Activated CD4-positive, alpha-beta T cell treated with anti-CD3 and anti-CD28 coated beads, Interleukin-2, amount 50 U/mL, for 1 hour (primary cell): ENCODE data around the gene ABCA2.

Source experiments
- DNase-seq: peaks from one replicate; pipeline ENCODE4 v3.0.0-alpha.2; 2020

The ABCA2 gene

DNA sequence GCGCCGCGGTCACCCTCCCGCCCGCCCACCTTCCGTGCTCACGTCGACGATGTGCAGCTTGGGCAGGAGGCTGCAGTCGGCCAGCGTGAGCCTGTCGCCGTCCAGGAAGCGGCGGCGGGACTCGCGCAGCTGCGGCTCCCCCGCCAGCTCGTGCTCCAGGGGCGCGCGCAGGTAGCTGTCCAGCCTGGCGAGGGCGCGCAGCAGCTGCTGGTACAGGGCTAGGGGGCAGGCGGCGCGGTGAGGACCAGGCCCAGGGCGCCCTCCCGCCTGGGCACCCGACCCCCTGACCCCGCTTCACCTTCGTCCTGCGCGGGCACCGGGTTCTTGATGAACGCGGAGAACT lies 33.2 kb downstream of the ABCA2 start:
- DNase-seq: no peak

DNA sequence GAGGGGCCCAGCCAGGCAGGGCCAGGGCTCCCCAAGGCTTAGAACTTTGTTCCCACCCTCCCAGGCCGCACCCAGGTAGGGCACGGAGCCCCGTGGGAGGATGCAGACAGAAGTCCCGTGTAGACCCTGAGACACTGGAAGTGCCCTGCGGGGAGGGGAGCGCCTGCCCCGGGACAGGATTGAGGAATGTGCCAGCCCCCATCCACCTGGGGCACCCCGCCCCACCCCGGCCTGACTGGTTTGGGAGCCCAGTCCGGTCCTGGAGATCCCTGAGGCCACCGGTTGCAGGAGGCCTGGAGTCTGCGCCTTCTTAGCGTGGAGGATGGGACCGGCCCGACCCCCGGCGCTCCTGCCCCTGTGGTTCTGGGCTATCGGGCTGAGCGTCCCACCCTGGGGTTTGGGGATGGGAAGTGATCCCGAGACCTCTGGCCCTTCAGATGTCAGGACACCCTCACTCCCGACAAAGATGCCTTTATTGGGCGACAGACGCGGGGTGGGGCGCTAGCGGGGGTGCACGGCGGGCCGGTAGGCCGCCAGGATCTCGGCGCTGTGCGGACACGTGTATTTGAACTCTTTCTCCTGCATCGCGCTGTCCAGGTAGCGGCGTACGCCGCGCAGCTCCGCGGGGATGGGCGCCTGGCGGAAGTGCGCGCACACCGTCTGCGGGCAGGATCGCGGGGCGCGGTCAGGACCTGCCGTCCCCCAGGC lies 33.7 kb downstream of the ABCA2 start:
- DNase-seq: no peak

DNA sequence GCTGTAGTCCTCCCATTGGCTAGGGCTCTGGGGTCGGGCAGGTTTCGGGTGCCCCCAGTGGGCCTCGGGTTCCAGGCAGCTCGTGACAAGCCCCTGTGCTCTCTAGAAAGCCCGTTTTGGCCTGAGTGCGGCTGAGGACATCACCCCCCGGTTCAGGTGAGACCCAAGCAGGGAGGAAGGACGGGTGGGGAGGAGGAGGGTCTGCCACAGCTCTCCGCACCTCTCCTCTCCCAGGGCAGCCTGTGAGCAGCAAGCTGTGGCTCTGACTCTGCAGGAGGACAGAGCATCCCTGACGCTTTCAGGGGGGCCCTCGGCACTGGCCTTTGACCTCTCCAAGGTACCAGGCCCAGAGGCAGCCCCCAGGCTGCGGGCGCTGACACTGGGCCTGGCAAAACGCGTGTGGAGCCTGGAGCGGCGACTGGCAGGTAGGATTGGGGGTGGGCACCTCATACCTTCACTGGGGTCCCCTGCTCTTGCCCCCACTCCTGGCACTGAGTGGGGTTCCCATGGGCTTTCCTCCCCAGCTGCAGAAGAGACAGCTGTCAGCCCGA lies 35.1 kb downstream of the ABCA2 start:
- no peak for DNase-seq

DNA sequence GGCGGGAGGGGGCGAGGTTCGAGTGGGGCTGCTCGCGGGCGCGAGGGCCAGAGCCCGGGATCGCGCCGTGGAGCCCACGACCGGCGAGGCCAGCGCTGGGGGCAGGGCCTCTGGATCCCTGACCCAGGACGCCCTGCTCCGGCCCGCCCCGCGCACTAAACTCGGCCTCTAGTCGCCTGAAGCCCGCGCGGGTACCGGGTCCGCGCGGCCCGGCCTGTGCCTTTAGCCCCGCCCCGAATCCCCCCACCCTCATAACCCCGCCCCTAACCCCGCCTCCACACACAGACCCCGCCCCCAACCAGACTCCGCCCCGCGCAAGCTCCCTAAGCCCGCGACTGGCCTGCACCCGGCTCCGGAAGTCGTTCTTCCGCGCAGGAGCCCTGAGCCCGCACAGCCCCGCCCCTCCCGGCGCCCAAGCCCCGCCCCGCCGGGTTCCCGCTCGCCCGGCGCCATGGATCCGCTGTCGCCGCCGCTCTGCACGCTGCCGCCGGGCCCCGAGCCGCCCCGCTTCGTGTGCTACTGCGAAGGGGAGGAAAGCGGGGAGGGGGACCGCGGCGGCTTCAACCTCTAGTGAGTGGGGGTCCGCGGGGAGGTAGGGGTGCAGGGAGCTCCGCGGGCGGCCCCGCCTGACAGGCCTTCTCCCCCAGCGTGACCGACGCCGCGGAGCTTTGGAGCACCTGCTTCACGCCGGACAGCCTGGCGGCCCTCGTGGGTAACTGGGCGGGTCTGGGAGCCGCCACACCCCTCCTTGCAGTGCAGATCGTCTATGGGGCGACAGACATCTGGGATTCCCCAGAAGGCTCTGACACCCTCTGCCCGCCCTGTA lies 35.8 kb downstream of the ABCA2 start, which contains the start of gene PAXX:
Gene PAXX, plus strand, starts transcription at position 430 of the 826 bp plus-strand sequence. Its CDS starts 22 bp downstream, at position 452.
- peak; percentile 93 for DNase-seq

DNA sequence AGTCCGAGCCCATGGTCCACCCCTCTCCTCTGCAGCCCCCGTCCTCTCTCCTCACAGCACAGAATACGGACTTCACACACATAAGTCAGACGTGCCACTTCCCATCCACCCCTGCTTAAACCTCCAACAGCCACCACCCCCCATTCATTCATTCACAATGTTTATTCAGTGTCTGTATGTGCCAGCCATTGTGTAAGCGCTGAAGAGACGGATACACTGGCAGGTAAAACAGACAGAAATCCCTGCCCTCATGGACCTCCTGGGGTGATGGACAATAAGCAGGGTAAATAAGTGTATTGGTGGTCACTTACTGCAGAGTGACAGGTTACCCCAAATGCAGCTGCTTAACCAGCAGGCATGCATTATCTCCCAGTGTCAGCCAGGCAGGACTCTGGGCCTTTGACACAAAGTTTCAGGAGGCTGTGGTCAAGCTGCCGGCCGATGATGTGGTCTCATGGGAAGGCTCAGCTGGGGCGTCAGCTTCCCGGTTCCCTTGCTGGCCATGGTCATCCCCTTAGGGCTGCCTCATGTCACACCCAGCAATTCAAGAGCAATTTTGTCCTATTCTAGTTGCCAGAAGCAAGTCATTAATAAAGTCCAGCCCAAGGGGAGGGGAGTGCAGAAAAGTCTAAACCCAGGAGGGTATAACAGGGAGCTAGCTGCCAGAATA lies 37.7 kb downstream of the ABCA2 start:
- DNase-seq: no peak

DNA sequence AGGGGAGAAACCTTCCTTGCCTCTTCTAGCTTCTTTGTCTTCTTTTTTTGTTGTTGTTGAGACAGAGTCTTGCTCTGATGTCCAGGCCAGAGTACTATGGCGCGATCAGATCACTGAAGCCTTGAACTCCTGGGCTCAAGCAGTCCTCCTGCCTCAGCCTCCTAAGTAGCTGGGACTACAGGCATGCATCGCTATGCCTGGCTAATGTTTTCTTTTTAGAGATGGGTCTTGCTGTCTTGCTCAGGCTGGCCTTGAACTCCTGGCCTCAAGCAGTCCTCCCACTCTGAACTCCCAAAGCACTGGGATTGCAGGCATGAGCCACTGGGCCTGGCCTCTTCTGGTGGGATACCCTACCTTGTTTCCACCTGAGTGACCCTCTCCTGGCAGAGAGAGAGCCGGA lies 39.2 kb downstream of the ABCA2 start:
- DNase-seq: no peak

DNA sequence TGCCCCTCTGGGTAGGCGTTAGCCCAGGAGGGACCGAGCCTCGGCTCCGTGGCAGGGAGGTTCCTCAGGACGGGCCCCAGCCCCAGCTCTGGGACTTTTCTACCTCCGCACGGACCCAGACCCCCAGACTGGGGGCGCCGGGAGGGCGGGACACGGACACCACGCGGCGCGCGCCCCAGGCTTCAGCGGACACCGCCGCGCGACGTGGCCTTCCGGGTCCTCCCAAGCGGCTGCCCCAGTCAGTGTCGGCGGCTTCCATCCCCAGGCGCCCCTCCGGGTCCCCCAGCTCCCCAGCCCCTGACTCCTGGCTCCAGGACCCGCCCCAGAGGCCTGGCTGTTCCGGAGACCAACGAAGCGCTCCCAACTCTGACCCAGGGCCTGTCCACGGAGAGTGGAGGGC lies 42.2 kb downstream of the ABCA2 start:
- no peak for DNase-seq

DNA sequence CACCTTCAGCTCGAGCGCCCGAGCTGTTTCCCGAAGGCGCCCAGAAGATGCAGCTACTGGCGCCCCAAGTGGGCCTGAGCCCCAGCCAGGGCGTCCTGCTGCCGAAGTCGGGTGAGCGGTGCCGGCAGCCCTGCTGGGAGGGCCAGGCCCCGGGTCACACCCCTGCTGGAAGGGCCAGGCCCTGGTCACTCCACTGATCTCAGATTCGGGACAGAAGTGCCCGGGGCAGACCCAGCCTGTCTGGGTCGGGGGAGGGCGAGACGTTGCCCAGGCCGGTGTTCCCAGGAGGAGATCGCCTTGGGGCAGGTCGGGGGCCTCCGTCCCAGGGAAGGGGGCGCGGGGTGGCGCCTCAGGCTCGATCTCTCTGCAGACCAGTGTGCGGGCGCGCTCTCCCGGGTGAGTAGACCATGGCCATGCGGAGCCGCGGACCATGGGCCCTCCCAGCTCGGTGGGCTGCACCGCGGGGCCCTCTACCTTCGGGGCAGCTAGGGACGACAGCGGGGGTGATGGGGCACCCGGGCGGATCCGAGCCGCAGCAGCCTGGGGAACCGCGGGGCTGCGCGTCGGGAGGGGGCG lies 42.9 kb downstream of the ABCA2 start:
- no peak for DNase-seq

DNA sequence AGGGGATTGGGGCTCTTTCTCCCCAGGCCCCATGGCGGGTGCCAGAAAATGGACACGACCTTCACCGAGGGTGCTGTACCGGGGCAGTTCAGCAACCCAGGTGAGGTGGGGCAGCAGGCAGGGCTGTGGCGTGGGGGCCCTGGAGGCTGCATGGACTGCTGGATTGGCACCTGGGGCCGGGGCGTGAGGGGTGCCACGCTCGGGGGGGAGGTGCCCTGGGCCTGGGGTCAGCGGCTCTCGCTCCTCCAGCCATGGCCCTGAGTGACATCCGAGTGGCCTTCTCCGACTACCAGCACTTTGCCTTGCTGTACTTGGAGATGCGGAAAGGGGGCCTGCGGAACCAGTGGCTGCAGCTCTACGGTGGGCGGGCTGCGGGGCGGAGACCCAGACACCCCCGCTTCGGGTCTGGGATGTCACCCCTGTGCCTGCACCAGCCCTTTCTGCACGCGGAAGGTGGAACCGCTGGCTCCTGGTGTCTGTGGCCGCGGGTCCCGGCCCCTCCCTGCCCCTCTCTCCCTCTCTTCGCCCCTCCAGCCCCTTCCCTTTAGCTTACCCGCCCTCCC lies 43.5 kb downstream of the ABCA2 start:
- DNase-seq: no peak

DNA sequence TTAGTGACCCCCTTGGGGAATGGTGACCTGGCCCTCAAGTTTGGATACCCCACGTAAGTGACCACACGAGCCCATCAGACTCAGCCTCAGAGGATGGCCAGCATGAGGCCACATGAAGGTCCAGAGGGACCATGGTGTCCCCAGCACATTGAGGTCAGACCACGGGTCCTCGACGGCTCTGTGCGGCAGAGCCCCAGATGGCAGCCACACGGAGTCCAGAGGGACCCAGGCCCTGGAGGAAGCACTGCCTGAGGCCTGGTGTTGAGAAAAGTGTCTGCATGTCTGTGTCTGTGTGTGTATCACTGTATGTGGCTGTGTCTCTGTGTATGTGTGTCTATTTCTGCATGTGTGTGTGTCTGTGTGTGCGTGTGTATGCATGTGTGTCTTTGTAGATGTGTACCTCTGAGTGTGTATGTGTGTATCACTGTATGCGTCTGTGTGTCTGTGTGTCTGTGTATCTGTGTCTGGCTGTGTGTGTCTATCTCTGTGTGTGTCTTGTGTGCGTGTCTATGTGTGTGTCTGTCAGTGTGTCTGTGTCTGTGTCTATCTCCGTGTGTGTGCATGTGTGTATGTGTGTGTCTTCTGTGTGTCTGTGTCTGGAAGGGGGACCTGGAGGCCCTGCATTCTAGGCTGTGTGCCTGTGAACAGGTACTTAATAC lies 44.3 kb downstream of the ABCA2 start:
- DNase-seq: no peak

DNA sequence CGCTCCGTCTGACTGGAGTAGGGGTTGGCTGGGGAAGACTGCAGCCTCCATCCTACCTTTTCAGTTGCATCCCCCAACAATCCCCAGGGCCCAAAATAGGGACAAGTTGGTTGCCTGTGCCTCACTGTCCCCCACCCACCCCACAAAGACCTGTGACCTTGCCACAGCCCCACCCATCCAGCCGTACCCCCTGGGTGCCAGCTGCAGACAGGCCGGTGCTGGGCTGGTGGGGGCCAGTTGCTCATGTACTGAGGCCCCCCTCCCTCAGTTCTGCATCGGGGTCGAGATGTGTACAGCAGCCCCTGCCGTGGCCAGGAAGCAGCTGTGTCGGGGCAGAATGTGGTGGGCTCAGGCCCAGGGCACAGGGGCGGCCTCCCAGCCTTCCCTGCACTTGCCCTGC lies 44.9 kb downstream of the ABCA2 start:
- DNase-seq: no peak

DNA sequence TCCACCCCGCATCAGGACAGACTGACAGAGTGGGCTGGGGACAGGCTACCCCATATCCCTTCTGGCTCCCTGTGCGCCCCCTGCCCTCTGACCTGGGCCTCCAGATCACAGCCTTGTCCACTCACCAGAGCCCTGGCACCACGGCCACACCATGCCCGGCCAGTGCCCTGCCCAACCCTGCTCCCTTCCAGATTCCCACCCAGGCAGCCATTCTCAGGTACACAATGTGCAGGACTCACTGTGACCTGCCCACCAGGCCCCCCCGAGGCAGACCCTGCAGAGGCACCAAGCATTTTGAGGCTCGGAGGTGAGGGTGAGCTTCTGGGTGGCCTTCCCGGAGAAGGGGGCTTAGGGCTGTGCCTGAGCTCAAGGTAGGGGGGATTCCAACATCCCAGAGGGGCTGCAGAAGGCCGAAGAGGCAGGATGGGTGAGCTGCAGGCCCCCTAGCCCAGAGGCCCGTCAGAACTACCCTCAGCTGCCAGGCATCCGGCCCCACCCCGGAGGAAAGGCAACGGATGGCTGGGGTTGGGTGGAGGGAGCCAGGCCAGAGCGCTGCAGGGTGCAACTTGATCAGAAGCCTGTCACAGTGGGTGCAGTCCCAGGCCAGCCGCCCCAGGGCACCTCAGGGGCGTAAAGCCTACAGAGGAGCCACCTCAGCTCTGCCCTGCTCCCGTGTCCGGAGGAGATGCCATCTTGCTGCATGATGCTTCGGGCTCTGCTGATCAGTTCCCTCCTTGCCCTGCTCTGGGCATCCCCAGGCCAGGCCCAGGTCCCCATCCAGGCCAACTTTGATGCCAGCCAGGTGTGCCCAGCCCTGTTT lies 45.6 kb downstream of the ABCA2 start, which contains the start of gene LCNL1:
Gene LCNL1, plus strand, starts transcription at position 762 of the 820 bp plus-strand sequence. CDS start 594 bp downstream, outside the sequence.
- DNase-seq: no peak

DNA sequence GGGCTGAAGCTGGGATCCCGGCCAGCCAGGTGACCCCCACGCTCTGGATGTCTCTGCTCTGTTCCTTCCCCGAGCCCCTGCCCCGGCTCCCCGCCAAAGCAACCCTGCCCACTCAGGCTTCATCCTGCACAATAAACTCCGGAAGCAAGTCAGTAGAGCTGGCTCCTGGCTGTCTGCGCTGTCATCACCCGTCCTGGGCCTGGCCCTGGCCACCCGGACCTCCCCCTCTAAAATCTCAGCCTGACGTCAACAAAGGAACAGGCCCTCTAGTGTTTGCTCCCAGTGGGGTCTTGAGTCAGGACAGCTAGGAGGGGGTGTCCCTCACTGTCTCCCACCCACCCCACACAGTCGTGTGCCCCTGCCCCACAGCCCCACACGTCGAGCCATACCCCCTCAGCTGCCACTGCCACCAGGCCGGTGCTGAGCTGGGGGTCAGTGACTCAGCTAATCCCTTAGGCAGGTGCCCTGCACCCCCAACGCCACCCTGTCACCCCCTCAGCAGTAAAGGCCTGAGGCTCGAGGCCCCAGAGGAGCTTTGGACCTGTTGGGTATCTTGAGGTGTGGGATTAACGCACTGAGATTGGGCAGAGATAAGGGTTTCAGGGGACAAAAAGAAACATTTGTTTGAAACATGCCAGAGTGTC lies 46.3 kb downstream of the ABCA2 start:
- no peak for DNase-seq

DNA sequence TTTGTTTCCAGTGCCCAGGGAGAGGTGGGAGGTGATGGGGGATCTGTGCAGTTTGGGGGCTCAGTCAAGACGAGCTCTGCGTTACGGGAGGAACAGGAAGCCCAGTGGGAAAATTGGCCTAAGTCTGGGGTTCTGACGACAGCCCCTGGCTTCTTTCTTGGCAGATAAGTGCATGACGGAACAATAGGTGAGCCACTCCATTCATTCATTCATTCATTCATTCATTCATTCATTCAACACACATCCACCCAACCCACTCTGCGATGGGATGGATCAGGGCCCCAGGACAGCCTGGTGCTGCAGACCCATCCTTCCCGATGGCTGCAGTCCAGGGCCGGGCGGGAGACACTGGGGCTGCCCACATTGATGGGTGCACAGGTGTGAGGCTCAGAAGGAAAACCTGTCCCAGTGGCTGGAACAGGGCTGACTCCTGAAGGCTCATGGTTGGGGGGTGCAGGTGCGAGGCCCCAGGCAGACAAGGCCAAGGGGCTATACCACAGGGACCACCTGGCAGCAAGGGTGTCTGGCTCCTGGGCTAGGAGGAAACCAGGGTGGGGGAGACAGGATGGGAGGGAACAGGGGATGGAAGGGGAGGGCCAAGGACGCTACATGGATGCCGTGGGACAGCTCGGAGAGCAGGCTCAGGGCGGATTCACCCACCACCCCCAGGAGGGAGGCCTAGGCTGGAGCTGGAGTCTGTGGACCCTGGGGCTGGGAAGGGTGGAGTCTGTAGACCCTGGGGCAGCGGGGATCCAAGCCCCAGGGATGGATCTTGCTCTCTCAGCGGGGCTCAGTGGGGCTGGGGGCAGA lies 47.2 kb downstream of the ABCA2 start:
- no peak for DNase-seq

DNA sequence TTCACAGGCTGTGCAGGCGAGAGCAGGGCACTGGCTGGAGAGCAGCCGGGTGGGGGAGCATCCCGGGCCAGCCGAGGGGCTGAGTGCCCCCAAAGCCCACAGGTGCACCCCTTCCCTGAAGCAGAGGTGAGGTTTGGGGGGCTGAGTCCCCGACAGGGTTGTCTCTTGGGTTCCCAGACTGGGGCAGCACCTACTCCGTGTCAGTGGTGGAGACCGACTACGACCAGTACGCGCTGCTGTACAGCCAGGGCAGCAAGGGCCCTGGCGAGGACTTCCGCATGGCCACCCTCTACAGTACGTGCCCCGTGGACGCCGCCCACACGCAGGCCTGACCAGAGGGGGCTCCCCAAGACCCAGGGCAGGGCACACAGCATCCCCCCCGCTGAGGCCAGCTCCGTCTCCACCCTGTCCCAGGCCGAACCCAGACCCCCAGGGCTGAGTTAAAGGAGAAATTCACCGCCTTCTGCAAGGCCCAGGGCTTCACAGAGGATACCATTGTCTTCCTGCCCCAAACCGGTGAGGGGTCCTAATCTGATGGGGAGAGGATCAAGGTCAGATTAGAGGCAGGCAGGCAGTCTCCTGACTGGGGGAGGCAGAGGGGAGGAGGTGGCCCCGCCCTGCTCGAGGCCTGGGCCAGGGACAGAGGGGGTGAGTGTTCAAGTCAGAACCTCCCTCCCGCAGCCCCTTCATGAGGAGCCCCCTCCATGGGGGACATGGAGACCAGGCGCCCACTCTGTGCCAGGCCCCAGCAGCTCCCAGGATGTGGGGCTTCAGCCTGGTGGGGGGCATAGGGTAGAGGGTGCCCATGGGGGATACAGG lies 48.1 kb downstream of the ABCA2 start:
- DNase-seq: no peak

DNA sequence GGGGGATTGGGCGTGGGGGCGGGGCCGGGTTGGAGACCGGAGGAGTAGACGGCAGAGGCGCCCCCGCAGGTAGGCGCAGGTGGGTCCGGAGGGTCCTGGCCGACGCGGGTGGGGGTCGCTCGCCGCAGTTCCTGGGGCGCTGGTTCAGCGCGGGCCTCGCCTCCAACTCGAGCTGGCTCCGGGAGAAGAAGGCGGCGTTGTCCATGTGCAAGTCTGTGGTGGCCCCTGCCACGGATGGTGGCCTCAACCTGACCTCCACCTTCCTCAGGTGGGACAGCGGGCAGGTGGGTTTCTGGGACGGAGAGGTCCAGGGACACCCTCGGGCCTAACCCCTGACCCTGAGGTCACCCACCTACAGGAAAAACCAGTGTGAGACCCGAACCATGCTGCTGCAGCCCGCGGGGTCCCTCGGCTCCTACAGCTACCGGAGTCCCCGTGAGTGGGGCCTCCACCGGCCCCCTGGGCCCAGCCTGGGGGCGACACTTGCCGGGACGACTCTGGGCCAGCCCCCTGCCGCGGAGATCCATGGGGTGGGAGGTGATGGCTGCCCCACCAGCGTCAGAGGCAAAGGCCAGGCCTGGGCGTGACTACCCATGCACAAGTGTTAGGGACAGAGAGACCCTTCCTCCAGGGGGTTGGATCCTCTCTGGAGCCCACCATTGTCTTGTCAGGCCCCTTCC lies 49.0 kb downstream of the ABCA2 start:
- no peak for DNase-seq

DNA sequence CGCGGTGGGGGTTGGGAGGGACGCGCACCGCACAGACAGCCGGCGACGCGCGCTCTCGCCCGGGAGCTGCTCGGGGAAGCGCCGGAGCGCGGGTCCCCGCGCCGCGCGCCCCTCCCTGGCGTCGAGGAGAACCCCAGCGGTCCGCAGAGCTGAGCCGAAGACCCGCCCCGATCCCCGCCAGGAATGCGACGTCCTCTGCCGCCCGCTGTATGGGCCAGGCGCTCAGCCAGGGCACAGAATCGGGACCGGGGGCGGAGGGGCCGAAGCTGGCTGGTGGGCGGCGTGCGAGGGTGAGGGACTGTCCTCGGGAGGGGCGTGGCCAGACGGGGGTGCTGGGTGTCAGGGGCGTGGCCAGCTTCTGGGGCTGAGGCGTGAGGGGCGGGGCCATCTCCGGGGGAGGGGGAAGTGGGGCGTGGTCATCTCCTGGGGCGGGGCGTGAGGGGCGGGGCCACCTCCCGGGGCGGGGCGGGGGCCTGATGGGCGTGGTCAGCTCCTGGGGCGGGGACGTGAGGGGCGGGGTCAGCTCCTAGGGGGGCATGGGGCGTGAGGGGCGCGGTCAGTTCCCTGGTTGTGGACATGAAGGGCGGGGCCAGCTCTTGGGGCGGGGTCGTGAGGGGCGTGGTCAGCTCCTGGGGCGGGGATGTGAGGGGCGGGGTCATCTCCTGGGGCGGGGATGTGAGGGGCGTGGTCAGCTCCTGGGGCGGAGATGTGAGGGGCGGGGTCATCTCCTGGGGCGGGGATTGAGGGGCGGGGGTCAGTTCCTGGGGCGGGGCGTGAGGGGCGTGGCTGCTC lies 49.8 kb downstream of the ABCA2 start:
- peak; percentile 74 for DNase-seq
